ENCODE data around the gene MSX2.

The MSX2 gene

GRCh38 chr5:174718880-174719610 lies 5.3 kb upstream of the MSX2 start:
- DNase-seq = no peak

GRCh38 chr5:174719793-174720611 lies 4.4 kb upstream of the MSX2 start:
- DNase-seq = no peak

GRCh38 chr5:174720612-174721529 lies 3.5 kb upstream of the MSX2 start:
- no peak for DNase-seq

GRCh38 chr5:174721530-174722432 lies 2.6 kb upstream of the MSX2 start:
- DNase-seq = no peak

GRCh38 chr5:174722500-174722899 lies 1.9 kb upstream of the MSX2 start:
- DNase-seq = no peak

GRCh38 chr5:174723315-174723978 lies 935 bp upstream of the MSX2 start:
- no peak for DNase-seq

GRCh38 chr5:174723979-174724483 lies 351 bp upstream of the MSX2 start:
- no peak for DNase-seq

GRCh38 chr5:174725261-174725990 lies 1.0 kb downstream of the MSX2 start:
- DNase-seq = no peak

- DNase-seq = no peak
Observed at GRCh38 chr5:174725991-174726601, 1.7 kb downstream of the MSX2 start.

GRCh38 chr5:174726916-174727793 lies 2.8 kb downstream of the MSX2 start:
- no peak for DNase-seq

GRCh38 chr5:174727794-174728680 lies 3.7 kb downstream of the MSX2 start:
- no peak for DNase-seq

- no peak for DNase-seq
Observed at GRCh38 chr5:174729075-174729680, 4.8 kb downstream of the MSX2 start.

- no peak for DNase-seq
Observed at GRCh38 chr5:174731214-174732035, 7.0 kb downstream of the MSX2 start.

- DNase-seq = no peak
Observed at GRCh38 chr5:174732036-174733020, 7.9 kb downstream of the MSX2 start.

GRCh38 chr5:174733091-174733690 lies 8.8 kb downstream of the MSX2 start:
- DNase-seq = no peak

Data from CD4-positive, alpha-beta T cell treated with Interleukin-17A for 4 hours (primary cell).